ENCODE data around the gene ZRANB1.

Gene ZRANB1

GRCh38 chr10:125008689-125009638, 67.0 kb downstream of the ZRANB1 start:
- DNase-seq, result no peak

DNA sequence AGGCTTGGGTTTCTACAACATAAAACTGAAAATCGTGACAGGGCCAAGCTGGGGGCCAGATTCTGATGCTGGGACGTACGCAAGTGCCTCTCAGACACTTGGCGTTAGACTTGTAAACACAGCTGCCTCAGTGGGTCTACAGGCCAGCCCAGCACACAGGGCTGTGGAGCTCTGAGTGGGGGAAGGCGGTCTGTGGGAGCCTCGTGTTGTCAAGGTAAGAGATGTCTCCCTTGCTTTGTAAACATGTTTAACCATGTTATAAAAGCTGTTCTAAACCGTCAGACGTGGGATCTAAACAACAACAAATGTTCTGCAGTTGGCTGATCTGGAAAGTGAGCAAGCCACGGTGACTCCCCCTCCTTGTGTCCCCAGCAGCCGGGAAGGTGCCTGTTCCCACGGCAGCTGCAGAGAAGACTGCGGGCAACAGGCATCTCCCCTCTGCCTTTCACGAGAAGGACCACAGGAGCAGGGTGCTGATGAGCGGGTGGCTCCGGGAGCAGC, 67.8 kb downstream of the ZRANB1 start:
- no peak for DNase-seq

GRCh38 chr10:125010362-125010761, 68.4 kb downstream of the ZRANB1 start:
- DNase-seq, result no peak

- no peak for DNase-seq
Observed at GRCh38 chr10:125011171-125011925, 69.4 kb downstream of the ZRANB1 start.

GRCh38 chr10:125011926-125012705, 70.2 kb downstream of the ZRANB1 start:
- no peak for DNase-seq

- DNase-seq, result no peak
Observed at GRCh38 chr10:125012851-125013528, 71.1 kb downstream of the ZRANB1 start.

GRCh38 chr10:125013529-125013872, 71.6 kb downstream of the ZRANB1 start:
- no peak for DNase-seq

GRCh38 chr10:125014086-125014830, 72.3 kb downstream of the ZRANB1 start:
- DNase-seq, result no peak

DNA sequence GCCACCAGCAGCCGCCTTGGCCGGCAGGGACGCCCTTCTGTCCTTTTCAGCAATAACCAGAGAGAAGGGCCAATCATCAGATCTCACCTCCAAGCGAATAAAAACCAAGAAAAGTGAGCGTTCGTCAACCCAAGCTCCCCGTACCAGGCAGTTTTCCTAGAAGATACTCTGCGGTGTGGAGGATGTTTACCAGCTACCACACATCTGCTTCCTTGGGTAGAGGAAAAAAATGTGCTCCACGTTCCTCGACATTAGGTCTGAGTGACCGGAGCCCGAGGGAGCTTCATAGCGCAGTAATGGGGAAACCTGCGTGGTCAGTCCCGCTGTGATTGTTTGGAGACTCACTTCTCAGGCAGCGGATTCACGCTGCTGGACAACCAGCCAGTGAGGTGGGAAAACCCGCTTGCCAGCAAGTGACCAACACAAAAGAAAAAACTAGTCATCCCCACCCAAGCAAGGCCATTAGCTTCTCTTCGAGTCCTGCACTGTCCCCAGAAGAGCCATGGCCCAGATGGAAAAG, 73.0 kb downstream of the ZRANB1 start:
- DNase-seq, result no peak

DNA sequence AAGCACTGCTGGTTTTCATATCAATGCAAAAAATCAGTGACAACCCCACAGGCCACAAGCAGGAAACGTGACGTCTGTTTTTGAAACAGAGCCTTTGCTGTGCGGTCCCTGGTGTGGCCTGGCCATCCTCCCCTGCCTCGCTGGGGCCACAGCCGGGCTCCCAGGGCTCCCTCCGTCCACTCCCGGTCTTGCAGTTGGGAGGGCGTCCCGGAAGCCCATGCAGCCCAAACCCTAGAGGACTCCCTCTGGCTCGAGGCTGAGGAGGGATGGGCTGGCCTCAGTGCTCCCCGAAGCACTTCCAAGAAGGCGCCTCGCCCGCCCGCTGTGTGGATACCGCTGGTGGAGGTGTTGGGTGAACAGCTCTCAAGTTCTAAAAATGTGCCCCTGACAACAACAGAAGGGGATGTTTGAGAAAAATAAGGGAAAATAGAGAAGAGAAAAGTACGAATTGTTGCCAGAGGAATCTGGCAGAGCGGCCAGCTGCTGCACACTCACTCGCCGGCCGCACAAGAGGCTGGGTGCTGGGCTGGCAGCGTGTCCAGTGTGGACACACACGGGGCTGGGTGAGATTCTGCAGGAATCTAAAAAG, 73.5 kb downstream of the ZRANB1 start:
- DNase-seq, result no peak

DNA sequence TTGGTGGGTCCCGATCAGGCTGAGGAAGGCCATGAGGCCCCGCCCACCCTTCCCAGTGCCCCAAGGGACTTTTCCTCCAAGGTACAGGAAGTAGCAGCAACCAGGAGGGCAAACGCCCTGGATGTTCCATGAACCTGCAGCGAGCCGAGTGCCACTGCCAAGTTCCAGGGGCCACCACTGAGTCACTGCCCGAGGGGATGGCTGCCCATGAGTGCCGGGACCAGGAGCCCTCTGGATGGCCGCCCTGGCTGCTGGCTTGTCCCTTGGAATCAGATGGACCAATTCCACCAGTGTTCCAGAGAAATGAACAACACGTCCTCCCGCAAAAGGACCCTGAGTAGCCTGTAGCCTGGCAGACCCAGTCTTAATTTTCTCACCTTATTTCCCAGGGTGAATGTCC, 74.2 kb downstream of the ZRANB1 start:
- no peak for DNase-seq

- DNase-seq, result no peak
Observed at GRCh38 chr10:125016611-125017202, 74.8 kb downstream of the ZRANB1 start.

GRCh38 chr10:125017547-125018298, 75.8 kb downstream of the ZRANB1 start:
- no peak for DNase-seq

- no peak for DNase-seq
Observed at GRCh38 chr10:125018576-125019143, 76.7 kb downstream of the ZRANB1 start.

GRCh38 chr10:125020386-125020785, 78.5 kb downstream of the ZRANB1 start:
- no peak for DNase-seq

DNA sequence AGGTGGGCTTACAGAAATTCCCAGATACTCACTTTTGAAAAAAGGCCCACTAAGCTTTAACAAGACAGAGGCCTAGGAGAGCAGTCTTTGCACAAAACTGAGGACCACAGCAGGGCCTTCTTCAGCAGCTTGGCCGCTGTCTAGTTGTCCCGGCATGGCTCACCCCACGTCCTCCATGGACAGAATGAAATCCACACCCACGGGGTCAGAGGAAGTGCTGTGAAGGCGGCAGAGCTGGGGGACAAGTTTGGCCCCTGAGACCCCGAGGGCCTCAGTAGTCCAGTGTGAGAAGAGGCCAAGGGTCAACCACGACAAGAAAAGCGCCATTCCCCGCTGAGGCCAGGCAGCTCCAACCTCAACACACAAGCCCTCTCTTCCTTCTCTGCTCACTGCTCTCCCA, 78.9 kb downstream of the ZRANB1 start:
- no peak for DNase-seq

DNA sequence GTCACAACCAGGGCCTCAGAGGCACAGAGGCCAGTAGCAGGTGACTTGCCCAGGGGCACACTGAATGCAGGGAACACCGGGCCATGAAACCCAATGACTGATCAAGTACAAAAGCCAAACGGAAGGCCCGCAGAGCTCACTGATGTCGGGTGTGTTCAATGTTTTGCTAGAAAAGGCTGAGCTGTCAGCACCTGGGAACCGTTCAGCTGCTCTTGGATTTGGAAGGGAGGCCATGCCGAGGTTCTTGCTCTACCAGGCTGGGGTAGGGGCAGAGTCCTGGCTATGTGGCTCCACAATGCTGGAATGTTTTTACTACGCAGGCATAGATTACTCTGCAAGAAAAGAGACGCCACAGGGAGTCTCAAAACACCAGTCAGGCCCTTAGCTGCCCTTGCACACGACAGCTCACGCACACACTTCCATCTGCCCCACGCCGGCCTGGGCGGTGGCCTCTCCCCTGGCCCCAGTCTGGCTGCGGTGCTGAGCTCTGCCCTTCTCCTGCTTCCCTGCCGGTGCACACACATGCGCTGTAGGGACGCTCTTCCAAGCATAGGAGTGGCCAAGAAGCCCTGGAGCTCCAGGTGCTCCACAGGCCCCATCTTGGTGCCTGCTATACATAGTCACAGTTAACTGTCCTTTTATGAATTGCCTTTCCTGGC, 79.9 kb downstream of the ZRANB1 start:
- DNase-seq, result no peak

DNA sequence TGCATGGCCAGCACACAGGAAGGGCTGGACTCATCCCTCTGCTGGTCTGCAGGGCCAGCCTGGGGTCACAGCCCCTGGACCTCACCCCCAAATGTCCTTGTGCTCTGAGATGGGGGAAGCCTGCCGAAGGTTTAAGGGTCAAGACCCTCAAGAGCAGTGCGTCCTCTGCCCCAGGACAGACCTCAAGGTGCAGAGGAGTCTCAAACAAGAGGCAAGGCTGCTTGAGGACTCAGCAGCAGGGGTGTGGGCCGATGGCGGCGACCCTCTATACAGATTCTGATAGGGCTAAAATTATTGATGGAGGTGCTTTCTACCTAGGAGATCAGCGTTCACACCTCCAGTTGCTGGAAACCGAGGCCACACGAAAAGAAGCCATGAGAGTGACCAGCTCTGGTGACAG, 80.7 kb downstream of the ZRANB1 start:
- DNase-seq, result no peak

- no peak for DNase-seq
Observed at GRCh38 chr10:125023255-125023654, 81.3 kb downstream of the ZRANB1 start.

Measured in activated effector memory CD4-positive, alpha-beta T cell treated with Interleukin-2 at 50 U/mL for 16 hours (primary cell).